ENCODE measurements around the gene KCNH2.

The KCNH2 gene

DNA sequence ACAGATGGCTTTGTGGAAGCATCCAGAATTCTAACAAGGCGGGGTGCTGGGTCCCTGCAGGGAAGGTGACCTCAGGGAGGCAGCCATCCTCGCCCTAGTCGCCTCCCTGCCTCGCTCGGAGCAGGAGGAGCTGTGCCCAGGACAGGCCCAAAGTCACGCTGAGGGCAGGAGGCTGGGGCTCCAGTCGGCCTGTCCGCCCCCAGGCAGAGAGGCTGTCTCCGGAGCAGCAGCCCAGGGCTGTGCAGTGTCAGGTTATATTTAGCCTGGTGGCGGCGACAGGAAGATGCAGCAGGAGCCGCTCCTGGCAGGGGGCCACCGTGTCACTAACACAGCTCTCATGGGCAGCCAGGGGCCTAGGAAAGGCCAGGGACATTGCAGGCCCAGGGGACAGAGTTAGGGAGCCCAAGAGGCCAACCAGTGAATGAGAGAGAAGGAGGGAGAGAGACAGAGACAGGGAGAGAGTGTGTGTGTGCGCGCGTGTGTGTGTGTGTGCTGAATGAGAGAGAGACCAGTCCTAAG lies 13.5 kb downstream of the KCNH2 start:
- no peak overlapping the region for H3K4me3 ChIP-seq (ENCODE audit: low read depth, low read length)
- TF ChIP-seq, protein P1, sequence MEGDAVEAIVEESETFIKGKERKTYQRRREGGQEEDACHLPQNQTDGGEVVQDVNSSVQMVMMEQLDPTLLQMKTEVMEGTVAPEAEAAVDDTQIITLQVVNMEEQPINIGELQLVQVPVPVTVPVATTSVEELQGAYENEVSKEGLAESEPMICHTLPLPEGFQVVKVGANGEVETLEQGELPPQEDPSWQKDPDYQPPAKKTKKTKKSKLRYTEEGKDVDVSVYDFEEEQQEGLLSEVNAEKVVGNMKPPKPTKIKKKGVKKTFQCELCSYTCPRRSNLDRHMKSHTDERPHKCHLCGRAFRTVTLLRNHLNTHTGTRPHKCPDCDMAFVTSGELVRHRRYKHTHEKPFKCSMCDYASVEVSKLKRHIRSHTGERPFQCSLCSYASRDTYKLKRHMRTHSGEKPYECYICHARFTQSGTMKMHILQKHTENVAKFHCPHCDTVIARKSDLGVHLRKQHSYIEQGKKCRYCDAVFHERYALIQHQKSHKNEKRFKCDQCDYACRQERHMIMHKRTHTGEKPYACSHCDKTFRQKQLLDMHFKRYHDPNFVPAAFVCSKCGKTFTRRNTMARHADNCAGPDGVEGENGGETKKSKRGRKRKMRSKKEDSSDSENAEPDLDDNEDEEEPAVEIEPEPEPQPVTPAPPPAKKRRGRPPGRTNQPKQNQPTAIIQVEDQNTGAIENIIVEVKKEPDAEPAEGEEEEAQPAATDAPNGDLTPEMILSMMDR (IDR thresholded peaks at IDR 0.05; ENCODE audit: insufficient read depth, low read depth, low read length, missing control alignments) = no peak
- no peak for DNase-seq (ENCODE audit: low read depth)

DNA sequence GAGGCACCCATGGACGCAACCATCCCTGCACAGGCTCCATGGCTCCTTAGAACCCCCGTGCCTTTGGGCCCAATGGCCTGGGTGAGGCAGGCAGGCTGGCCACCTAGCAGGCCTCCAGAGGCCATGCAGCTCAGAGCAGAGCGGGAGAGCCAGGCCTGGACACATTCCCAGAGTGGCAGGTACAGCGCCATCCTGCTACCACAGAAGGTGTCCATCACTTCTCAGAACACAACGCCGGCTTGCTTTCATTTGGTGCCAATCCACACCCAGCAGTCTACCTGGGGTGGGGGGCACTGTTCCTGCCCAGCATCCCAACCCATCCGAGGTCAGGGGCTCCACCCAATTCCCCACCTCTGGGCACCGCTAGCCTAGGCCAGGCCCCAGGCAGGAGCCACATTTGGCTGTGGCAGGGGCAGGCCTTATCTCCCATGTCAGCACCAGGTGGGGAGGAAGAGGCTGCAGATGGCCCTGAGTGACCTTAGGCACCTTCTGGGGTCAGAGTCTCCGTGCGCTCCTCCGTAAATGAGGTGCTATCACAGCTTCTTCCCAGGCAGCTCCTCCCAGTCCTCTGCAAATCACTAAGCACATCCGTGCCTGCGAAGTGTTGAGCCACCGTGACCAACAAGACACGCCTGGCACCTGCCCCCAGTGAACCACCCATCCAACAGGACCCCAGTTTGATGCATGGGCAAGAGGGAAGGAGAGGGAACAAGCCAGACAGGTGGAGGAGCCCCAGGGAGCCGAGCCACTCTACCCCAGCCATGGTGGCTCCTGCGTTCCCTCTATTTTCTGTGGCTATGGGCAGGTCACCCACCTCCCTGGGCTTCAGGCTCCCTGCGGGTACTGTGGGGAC lies 14.2 kb downstream of the KCNH2 start:
- TF ChIP-seq, protein P1 (IDR thresholded peaks at IDR 0.05; ENCODE audit: insufficient read depth, low read depth, low read length, missing control alignments) = no peak
- no peak overlapping the region for H3K4me3 ChIP-seq (ENCODE audit: low read depth, low read length)
- DNase-seq (ENCODE audit: low read depth) = no peak

DNA sequence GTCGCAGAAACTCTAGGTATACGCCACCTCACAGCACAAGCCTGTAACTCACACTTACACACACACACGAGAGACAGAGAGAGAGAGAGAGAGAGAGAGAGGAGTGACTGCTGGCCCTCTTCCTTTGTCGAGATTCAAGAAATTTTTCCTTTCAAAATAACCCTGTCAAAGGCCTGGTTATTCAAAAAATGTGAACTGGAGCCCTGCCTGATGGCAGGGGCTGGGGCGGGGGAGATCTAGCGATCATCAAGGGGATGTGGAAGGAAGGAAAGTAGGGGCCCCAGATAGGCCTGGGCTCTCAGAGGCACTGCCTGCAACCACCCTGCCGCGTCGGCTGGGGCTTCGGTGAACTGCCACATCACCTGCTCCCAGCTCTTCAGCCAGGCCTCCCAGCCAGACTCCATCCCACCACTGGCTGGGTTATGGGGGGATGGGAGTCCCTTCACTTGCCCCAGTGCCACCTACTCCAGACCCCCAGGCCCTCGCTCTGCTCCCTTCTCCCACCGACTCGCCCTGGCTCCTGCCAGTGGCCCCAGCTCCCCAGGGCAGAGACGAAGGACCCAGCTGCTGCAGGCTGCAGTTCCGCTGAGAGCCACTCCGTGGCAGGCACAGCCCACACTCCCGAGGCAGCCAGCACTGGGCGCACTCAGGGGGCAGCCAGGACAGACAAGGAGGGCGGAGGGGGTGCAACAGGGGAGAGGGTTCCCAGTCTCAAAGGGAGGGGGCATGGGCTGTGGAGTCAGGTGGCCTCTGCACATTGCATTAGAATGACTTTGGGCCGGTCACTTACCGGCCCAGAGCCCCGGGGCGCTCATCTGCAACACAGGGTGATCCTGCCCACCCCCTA lies 15.3 kb downstream of the KCNH2 start:
- DNase-seq (ENCODE audit: low read depth) = peak; percentile 43
- H3K4me3 ChIP-seq (ENCODE audit: low read depth, low read length) = no peak overlapping the region
- TF ChIP-seq, protein P1 (IDR thresholded peaks at IDR 0.05; ENCODE audit: insufficient read depth, low read depth, low read length, missing control alignments) = peak; percentile 94

DNA sequence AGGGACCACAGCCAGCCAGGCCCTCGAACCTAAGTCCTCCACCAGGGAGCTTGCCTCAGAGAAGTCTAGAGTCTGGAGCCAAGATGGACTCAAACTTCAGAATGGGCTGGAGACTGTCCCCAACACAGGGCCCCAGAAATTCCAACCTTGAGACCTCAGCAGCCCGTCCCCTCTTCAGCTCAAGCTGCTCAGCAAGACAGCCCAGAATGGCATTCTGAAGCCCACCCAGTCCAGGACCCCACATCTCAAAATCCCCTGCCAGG lies 15.9 kb downstream of the KCNH2 start:
- no peak for DNase-seq (ENCODE audit: low read depth)
- TF ChIP-seq, protein P1 (IDR thresholded peaks at IDR 0.05; ENCODE audit: insufficient read depth, low read depth, low read length, missing control alignments) = no peak
- H3K4me3 ChIP-seq (ENCODE audit: low read depth, low read length) = no peak overlapping the region

DNA sequence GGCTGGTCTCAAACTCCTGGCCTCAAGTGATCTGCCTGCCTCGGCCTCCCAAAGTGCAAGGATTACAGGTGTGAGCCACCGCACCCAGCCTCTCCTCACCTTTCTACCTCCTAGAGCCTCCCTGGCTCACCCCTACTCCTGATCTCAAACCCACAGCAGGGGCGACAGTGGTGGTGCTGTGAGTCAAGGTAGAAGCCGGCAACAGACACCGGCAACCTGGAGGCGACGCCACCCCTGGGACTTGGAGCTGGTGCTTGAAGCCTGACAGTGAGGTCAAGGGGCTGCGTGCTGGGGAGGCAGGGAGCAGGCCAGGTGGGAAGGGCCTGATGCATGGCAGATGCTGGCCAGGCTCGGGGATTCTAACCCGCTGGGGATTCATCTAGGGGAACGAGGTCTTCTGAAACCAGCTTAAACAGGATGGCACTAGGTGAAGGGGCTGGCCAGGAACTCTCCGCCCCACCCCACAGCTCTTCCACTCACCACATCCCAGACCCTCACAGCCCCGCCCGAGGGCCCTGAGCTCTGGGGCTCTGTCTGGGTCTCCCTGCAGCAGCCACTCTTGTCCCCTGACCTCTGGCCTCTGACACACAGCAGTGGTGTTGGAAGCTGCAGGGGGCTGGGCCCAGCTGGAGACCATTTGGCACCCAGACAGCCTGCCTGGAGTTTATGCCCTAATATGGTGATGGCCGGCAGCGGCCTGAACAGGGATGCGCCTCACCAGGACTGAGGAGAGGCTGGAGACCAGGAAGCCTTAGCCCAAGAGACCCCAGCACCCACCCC lies 16.4 kb downstream of the KCNH2 start:
- H3K4me3 ChIP-seq (ENCODE audit: low read depth, low read length) = no peak overlapping the region
- TF ChIP-seq, protein P1 (IDR thresholded peaks at IDR 0.05; ENCODE audit: insufficient read depth, low read depth, low read length, missing control alignments) = no peak
- no peak for DNase-seq (ENCODE audit: low read depth)

Data from GM12865 (cell line).